ENCODE results near the gene MMP24OS.

MMP24OS gene

DNA sequence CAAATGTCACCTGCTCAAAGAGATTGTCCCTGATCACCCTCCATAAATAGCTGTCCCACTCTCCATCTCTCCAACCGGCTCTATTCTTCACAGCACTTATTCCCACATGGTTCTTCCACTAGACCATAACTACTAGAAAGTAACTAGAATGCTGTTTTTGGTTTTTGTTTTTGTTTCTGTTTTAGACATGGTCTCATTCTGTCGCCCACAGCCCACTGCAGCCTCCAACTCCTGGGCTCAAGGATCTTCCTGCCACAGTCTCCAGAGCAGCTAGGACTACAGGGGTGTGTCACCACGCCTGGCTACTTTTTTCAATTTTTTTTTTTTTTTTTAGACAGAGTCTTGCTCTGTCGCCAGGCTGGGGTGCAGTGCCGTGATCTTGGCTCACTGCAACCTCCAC is 39.2 kb downstream of the MMP24OS start:
- TF ChIP-seq CTCF (conservative IDR thresholded peaks at IDR 0.05; ENCODE audit: low read length): no peak
- no peak overlapping the region for H3K4me3 ChIP-seq (ENCODE audit: low read length)
- no peak for DNase-seq (ENCODE audit: low read depth)

GRCh38 chr20:35238170-35238569 is 39.8 kb downstream of the MMP24OS start:
- no peak for DNase-seq (ENCODE audit: low read depth)
- no peak overlapping the region for H3K4me3 ChIP-seq (ENCODE audit: low read length)
- no peak for TF ChIP-seq CTCF (conservative IDR thresholded peaks at IDR 0.05; ENCODE audit: low read length)

GRCh38 chr20:35237486-35237885 is 40.4 kb downstream of the MMP24OS start:
- TF ChIP-seq CTCF (conservative IDR thresholded peaks at IDR 0.05; ENCODE audit: low read length): no peak
- peak; percentile 76 for DNase-seq (ENCODE audit: low read depth)
- no peak overlapping the region for H3K4me3 ChIP-seq (ENCODE audit: low read length)

GRCh38 chr20:35235881-35236280 is 42.0 kb downstream of the MMP24OS start:
- DNase-seq (ENCODE audit: low read depth): no peak

GRCh38 chr20:35232575-35232974 is 45.3 kb downstream of the MMP24OS start:
- TF ChIP-seq CTCF (conservative IDR thresholded peaks at IDR 0.05; ENCODE audit: low read length): no peak; the same call in 1 of the 2 replicates
- DNase-seq (ENCODE audit: low read depth): peak; percentile 85

More at GRCh38 chr20:35235881-35236280, 42.0 kb downstream of the MMP24OS start:
- no peak overlapping the region for H3K4me3 ChIP-seq (ENCODE audit: low read length)
- TF ChIP-seq CTCF (conservative IDR thresholded peaks at IDR 0.05; ENCODE audit: low read length): no peak

DNA sequence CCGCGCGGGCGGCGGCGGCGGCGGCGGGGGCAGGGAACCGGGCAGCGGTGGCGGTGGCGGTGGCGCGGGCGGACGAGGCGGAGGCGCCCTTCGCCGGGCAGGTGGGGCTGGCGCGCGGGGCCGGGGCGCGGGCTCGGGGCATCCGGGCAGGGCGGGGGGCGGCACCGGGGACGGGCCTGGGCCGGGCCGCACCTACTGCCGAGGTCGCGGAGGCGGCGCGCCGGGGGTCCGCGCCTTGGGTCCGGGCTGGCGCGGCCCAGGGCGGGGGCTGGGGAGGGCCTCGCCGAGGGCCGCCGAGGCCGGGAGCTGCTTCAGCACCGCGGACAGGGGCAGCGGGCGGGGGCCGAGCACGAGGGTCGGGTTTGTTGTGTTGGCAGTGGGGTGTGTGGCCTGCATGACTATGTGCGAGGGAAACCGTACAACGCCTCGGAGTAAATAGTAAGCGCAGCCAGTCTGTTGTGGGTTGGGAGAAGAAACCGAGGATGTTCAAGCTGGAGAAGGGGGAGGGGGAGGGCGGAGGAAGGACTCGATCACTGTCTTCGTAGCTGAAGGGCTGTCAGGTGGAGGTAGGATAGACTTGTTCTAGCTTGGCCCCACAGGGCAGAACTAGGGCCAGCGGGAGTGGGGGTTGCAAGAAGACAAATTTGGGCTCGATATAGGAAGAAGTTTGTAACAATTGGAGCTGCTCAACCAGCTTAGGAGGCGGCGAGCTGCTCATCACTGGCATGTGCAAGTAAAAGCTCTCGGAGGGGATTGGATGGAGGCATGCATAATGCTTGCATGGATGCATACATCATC is 50.8 kb downstream of the MMP24OS start:
- no peak for TF ChIP-seq CTCF (conservative IDR thresholded peaks at IDR 0.05; ENCODE audit: low read length)
- peak; percentile 27 for DNase-seq (ENCODE audit: low read depth)
- H3K4me3 ChIP-seq (ENCODE audit: low read length): peak overlapping the region; percentile 36

More at GRCh38 chr20:35232575-35232974, 45.3 kb downstream of the MMP24OS start:
- H3K4me3 ChIP-seq (ENCODE audit: low read length): no peak overlapping the region

All from AG10803 (cell line).